Cerebellar cortex (tissue), 1 donor: ENCODE results near the gene MBD6.

Experiments
- DNase-seq: peaks from one replicate; pipeline ENCODE4 v3.0.0-alpha.2; 2015; ENCODE audit warnings: low spot score

The MBD6 gene, protein sequence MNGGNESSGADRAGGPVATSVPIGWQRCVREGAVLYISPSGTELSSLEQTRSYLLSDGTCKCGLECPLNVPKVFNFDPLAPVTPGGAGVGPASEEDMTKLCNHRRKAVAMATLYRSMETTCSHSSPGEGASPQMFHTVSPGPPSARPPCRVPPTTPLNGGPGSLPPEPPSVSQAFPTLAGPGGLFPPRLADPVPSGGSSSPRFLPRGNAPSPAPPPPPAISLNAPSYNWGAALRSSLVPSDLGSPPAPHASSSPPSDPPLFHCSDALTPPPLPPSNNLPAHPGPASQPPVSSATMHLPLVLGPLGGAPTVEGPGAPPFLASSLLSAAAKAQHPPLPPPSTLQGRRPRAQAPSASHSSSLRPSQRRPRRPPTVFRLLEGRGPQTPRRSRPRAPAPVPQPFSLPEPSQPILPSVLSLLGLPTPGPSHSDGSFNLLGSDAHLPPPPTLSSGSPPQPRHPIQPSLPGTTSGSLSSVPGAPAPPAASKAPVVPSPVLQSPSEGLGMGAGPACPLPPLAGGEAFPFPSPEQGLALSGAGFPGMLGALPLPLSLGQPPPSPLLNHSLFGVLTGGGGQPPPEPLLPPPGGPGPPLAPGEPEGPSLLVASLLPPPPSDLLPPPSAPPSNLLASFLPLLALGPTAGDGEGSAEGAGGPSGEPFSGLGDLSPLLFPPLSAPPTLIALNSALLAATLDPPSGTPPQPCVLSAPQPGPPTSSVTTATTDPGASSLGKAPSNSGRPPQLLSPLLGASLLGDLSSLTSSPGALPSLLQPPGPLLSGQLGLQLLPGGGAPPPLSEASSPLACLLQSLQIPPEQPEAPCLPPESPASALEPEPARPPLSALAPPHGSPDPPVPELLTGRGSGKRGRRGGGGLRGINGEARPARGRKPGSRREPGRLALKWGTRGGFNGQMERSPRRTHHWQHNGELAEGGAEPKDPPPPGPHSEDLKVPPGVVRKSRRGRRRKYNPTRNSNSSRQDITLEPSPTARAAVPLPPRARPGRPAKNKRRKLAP

DNA sequence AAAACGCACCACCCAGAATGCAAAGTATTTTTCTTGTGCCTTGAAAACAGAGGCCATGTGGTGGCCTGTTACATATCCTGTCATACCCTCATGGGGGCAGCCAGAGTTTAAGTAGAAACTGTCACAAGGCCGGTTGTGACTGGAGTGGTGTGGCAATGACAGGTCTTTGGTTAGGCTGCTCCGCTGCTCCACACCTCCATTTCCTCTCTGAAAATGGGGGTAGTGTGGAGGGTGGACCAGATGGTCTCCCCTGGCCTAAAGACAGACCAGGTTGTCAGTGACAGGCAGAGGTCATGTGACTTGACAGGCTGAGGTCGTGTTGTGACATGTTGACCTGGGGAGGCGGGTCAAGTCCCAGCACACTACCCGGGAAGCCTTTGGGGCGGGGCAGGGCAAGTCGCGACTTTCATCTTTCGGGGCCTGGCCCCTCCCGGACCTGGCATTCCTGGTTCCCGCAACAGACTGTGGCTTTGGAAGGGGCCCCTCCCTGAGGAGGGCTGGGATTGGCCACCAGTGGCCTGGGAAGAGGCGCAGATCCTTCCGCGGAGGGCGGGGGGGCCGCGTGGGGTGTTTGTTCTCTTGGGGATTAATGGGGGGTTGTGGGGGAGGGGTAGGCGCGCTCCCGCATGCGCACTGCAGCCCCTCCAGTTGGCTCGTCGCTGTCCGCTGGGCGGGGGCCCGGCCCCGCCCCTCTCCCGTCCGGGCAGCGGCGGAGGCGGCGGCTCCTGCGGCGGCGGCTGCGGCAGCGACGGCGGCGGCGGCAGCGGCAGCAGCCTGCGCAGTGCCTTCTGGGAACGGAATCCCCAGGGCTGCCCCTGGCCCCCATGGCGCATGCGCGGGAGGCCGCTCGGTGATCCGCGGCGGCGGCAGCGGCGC, at the start of gene MBD6:
Gene MBD6 (plus strand): TSS at position 814 of the 876 bp plus-strand sequence. CDS start 1,480 bp downstream, outside the sequence.
- peak; percentile 86 for DNase-seq

GRCh38 chr12:57473392-57473791, 49.2 kb upstream of the MBD6 start:
- no peak for DNase-seq

GRCh38 chr12:57473886-57474285, 48.7 kb upstream of the MBD6 start:
- no peak for DNase-seq

- DNase-seq: no peak
These were observed 48.2 kb upstream of the MBD6 start for GRCh38 chr12:57474430-57474829.

- peak; percentile 84 for DNase-seq
These were observed 47.8 kb upstream of the MBD6 start for GRCh38 chr12:57474862-57475261.

GRCh38 chr12:57475271-57476161, 47.1 kb upstream of the MBD6 start:
- DNase-seq: no peak

- no peak for DNase-seq
These were observed 46.2 kb upstream of the MBD6 start for GRCh38 chr12:57476162-57476992.

- no peak for DNase-seq
These were observed 45.5 kb upstream of the MBD6 start for GRCh38 chr12:57476993-57477709.

- DNase-seq: no peak
These were observed 44.6 kb upstream of the MBD6 start for GRCh38 chr12:57477710-57478681.

GRCh38 chr12:57479043-57479375, 43.6 kb upstream of the MBD6 start:
- no peak for DNase-seq

DNA sequence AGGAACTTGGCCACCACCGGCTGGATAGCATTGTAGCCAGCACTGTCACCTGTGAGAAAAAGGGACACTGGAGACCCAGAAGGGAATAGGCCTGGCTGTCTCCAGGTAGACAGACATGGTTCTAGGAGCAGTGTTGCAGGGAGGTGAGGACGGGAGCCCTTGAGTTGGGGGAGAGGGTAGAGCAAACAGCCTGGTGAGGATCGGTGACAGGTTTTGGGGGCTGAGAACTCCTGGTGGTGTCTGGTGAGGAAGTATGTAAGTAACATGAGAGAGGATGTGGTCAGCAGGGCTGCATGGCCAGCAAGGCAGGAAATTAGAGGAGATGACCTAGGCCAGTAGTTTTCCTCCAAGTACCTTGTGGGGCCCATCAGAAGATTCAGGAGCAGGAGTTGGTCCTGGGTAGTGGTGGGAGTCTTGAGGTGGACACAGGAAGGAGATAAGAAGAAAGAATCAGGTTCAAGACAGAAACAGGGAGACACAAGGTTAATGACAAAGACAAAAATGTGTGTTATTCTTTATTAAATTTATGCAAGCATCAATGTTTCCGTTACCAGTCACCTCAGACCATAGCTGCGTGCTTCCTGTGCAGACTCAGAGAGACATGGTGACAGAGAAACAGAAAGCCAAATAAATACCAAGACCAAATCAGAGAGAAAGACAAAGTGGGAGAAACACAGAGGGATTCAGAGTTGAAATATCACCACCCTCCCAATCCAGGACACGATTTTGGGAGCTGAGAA, 43.1 kb upstream of the MBD6 start, which contains the start of gene ARHGAP9:
Gene ARHGAP9 (minus strand): TSS at position 491 of the 740 bp plus-strand sequence. CDS start 460 bp downstream, at position 31.
- DNase-seq: no peak

DNA sequence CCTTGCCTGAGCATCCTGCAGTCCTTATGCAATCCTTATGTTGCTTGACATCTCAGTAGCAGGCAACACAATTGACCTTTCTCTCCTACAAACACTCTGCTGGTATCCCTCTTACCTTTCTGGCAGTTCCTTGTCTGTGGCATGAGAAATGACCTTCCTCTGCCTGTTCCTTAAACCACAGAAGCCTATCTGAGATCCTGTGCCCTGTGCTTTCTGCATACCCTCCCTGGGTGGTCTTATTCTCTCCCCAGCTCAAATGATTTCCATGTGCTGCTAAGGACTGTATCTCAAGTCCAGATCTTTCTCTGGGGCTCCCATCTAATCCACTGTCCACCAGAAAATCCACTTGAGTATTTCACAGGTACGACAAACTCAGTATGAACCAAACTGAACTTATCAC, 41.0 kb upstream of the MBD6 start:
- no peak for DNase-seq

DNA sequence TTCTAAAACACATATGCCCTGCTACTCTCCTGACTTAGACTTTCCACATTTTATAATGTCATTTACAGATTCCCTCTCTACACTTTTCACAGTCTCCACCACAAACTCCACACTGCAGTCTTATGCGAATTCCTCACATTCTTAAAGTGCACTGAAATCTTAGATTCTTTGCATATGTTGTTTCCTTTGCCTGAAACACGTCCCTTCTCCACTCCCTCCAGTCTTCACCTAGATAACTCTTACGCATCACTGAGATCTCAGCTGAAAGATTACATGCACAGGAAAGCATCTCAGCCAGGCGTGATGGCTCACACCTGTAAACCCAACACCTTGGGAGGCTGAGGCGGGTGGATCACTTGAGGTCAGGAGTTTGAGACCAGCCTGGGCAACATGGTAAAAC, 39.2 kb upstream of the MBD6 start:
- no peak for DNase-seq

DNA sequence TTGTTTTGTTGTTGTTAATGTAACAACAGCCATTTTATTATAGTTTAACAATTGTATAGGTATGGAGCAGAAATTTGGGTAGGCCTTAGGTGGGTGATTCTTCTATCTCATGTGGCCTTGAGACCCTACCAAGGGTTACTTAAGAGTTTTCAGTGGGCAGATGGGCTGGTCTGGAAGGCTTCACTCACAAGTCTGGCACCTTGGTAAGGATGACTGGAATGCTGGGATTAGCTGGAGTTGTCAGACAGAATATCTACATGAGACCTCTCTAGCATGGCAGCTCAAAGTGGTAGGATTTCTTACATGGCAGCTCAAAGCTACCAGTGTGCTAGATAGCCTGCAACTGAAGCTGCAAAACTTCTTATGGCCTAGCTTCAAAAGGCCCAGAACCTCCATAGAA, 36.9 kb upstream of the MBD6 start:
- DNase-seq: no peak

DNA sequence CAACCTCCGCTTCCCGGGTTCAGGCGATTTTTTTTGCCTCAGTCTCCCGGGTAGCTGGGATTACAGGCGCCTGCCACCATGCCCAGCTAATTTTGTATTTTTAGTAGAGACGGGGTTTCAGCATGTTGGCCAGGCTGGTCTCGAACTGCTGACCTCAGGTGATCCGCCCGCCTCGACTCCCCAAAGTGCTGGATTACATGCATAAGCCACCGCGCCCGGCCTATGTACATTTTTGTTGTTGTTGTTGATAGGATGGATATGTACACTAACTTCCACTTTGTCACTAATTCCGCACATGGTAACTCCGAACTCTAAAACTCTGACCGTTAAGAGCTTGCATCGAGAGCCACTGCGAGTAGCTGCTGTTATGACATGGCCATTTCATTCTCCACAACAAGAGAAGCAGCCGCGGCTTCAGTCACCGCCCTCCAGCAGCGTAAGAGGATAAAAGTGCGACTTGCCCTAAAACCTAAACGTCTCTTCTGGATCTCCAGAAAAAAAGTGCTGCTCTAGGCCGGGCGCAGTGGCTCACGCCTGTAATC, 35.5 kb upstream of the MBD6 start:
- DNase-seq: no peak

DNA sequence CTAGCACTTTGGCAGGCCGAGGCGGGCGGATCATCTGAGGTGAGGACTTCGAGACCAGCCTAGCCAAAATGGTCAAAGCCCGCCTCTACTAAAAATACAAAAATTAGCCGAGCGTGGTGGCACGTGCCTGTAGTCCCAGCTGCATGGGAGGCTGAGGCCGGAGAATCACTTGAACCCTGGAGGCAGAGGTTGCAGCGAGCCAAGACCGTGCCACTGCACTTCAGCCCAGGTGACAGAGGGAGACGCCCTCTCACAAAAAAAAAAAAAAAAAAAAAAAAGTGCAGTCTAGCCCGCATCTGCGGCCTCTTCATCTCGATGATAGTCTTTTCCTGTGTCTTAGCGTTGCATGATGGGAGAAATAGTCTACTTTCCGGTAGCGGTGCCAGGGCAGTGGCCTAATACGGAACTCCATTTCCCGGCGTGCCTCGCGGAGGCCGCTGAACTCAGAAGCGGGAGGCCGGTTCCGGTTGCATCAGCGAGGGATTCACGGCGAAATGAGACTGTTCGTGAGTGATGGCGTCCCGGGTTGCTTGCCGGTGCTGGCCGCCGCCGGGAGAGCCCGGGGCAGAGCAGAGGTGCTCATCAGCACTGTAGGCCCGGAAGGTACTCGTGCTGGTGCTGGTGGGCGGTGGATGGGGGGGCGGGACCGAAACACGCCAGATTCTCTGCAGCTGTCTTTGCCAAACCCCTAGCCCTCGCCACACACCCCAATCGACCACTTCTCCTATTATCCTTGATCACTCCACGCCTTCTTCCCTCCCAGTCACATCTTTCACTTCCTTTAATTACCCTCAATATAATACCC, 34.8 kb upstream of the MBD6 start, which contains the start of gene MARS1:
Gene MARS1 (plus strand): TSS at position 472 of the 805 bp plus-strand sequence. CDS start 23 bp downstream, at position 495.
- peak; percentile 98 for DNase-seq
